OCI-LY7 (cell line): ENCODE measurements around the gene CDC42. TPM values are rescaled to one million over a fixed set of nuclear protein-coding genes. Genes with fewer than 3 reads are reported as not detected.

Source experiments
- BruUV-seq: library from RNA; stranded (reverse); fragments of 400-500 nt; replicated peaks from 2 replicates; lab custom pipeline; 2021; lab: Mats Ljungman, UMichigan
- CTCF ChIA-PET: fragments of 300-600 bp; sonication (Branson Sonifier 250); formaldehyde crosslinking; loops from one replicate; lab custom pipeline; 2022; ENCODE audit warnings: antibody characterized with exemption; ENCODE audit not compliant: unreplicated experiment; lab: Charles Lee
- POLR2A ChIA-PET: fragments of 300-600 bp; sonication (Branson Sonifier 250); formaldehyde crosslinking; loops from one replicate; lab custom pipeline; 2022; ENCODE audit warnings: antibody characterized with exemption; lab: Charles Lee
- DNase-seq: peaks from one replicate; pipeline ENCODE4 v3.0.0-alpha.2; 2015; ENCODE audit warnings: low spot score
- H2AFZ ChIP-seq: fragments of 200-600 bp; sonication (generic), shearing (Covaris generic); 2 replicates; pipeline ENCODE4 v1.6.1; 2014; ENCODE audit warnings: mild to moderate bottlenecking, antibody characterized with exemption, low read length, moderate library complexity
- H3K27ac ChIP-seq: fragments of 200-600 bp; sonication (generic); 2 replicates; pipeline ENCODE4 v1.5.1; 2014; ENCODE audit warnings: mixed run types, low read depth, mild to moderate bottlenecking, moderate library complexity, low read length, inconsistent platforms; ENCODE audit not compliant: poor library complexity, severe bottlenecking
- H3K36me3 ChIP-seq: fragments of 200-600 bp; sonication (generic); 2 replicates; pipeline ENCODE4 v1.6.1; 2014; ENCODE audit warnings: mild to moderate bottlenecking, antibody characterized with exemption, low read length, moderate library complexity, mixed read lengths; ENCODE audit not compliant: insufficient read depth
- H3K4me1 ChIP-seq: fragments of 200-600 bp; sonication (generic); 2 replicates; pipeline ENCODE4 v1.5.1; 2014; ENCODE audit warnings: mild to moderate bottlenecking, low read length; ENCODE audit not compliant: insufficient read depth, poor library complexity, severe bottlenecking
- H3K4me2 ChIP-seq: fragments of 200-600 bp; sonication (generic); 2 replicates; pipeline ENCODE4 v1.6.1; 2014; ENCODE audit warnings: mild to moderate bottlenecking, low read length
- H3K4me3 ChIP-seq: fragments of 200-600 bp; sonication (generic); 2 replicates; pipeline ENCODE4 v1.5.1; 2014; ENCODE audit warnings: mild to moderate bottlenecking, low read depth, low read length; ENCODE audit not compliant: poor library complexity, severe bottlenecking
- H3K79me2 ChIP-seq: fragments of 200-600 bp; sonication (generic); 2 replicates; pipeline ENCODE4 v1.6.1; 2016; ENCODE audit warnings: low read depth, mild to moderate bottlenecking, low read length, moderate library complexity, mixed read lengths; ENCODE audit not compliant: insufficient read depth
- H3K9me2 ChIP-seq: fragments of 200-600 bp; sonication (generic); 2 replicates; pipeline ENCODE4 v1.6.1; 2016; ENCODE audit warnings: mild to moderate bottlenecking, low read length, mixed read lengths; ENCODE audit not compliant: insufficient read depth
- H3K9me3 ChIP-seq: fragments of 200-600 bp; sonication (generic); 2 replicates; pipeline ENCODE4 v1.6.1; 2014; ENCODE audit warnings: mild to moderate bottlenecking, mixed run types, low read length, mixed read lengths
- H4K20me1 ChIP-seq: fragments of 200-600 bp; sonication (generic); 2 replicates; pipeline ENCODE4 v1.6.1; 2014; ENCODE audit warnings: mild to moderate bottlenecking, antibody characterized with exemption, low read length, moderate library complexity, mixed read lengths; ENCODE audit not compliant: insufficient read depth
- CTCF ChIP-seq: fragments of 200-600 bp; sonication (generic); conservative IDR thresholded peaks from 2 replicates; pipeline ENCODE4 v1.5.1; 2014; ENCODE audit warnings: mild to moderate bottlenecking, antibody characterized with exemption, low read length, moderate library complexity, mixed read lengths
- EZH2phosphoT487 ChIP-seq: fragments of 200-600 bp; sonication (generic); IDR thresholded peaks from 2 replicates; pipeline ENCODE4 v1.6.1; 2018; ENCODE audit warnings: low read depth, borderline replicate concordance, mild to moderate bottlenecking, mixed run types, antibody characterized with exemption, low read length, moderate library complexity, mixed read lengths
- intact Hi-C: fragments of 100-400 bp; cut with micrococcal nuclease; formaldehyde crosslinking; loops from one replicate; pipeline ENCODE4 v1.10.0; 2022; ENCODE audit not compliant: unreplicated experiment
- total RNA-seq, 2 experiments: library from RNA; depleted of rRNA in 1 of 2; stranded (reverse); fragments of >200 nt in 1 of 2; shearing (Covaris generic) in 1 of 2; gene quantifications; 2 replicates each; pipeline ENCODE4 v1.2.3, GENCODE V29; 2014 to 2022

Gene CDC42
- total RNA-seq, 2 experiments from 2014 or later = 109 to 157 TPM

- POLR2A ChIA-PET = interaction anchor here (0.8 kb wide), 1 partner anchor 16 kb away, joined by 3 read pairs; no protein-coding TSS in a partner anchor
- peaks cover 5% of the 10 kb centered on the region; the same call in 1 of the 2 replicates for H3K36me3 ChIP-seq
- H3K4me1 ChIP-seq = peaks cover 14% of the 10 kb centered on the region
- H4K20me1 ChIP-seq = no peaks in the 10 kb centered on the region
- no peak for DNase-seq
- H3K79me2 ChIP-seq = peaks cover 20% of the 10 kb centered on the region; the same call in 1 of the 2 replicates
- H3K9me2 ChIP-seq = no peaks in the 10 kb centered on the region
- peak overlapping the region; percentile 77 for H3K4me2 ChIP-seq
- CTCF ChIA-PET = no interaction called here
- H2AFZ ChIP-seq = no peak overlapping the region
- TF ChIP-seq EZH2phosphoT487 (no peak), CTCF (no peak)
- intact Hi-C loops = no loop called here
- no TSS peak for BruUV-seq
- H3K9me3 ChIP-seq = no peaks in the 10 kb centered on the region
- peak overlapping the region; percentile 96 for H3K4me3 ChIP-seq
- H3K27ac ChIP-seq = peak overlapping the region; percentile 83
Measured at GRCh38 chr1:22026924-22027289, 25.6 kb upstream of the CDC42 start.

GRCh38 chr1:22030057-22030456 lies 22.5 kb upstream of the CDC42 start:
- Histone ChIP-seq H3K9me2 (no peaks in the 10 kb centered on the region), H3K4me1 (peaks cover 4% of the 10 kb centered on the region), H3K36me3 (peaks cover 5% of the 10 kb centered on the region; the same call in 1 of the 2 replicates), H4K20me1 (no peaks in the 10 kb centered on the region), H3K27ac (no peak overlapping the region), H3K79me2 (peaks cover 20% of the 10 kb centered on the region; the same call in 1 of the 2 replicates), H3K9me3 (no peaks in the 10 kb centered on the region), H3K4me2 (no peak overlapping the region), H3K4me3 (no peak overlapping the region), H2AFZ (no peak overlapping the region)
- no TSS peak for BruUV-seq
- ChIA-PET CTCF (no interaction called here), POLR2A (interaction anchor here (2.4 kb wide), 1 partner anchor 9 kb away, joined by 12 read pairs; no protein-coding TSS in a partner anchor)
- intact Hi-C loops = no loop called here
- DNase-seq = no peak
- TF ChIP-seq CTCF = no peak
- no peak for TF ChIP-seq EZH2phosphoT487

- Histone ChIP-seq H3K27ac (no peak overlapping the region), H3K9me2 (no peaks in the 10 kb centered on the region), H2AFZ (no peak overlapping the region), H3K79me2 (peaks cover 20% of the 10 kb centered on the region; the same call in 1 of the 2 replicates), H4K20me1 (no peaks in the 10 kb centered on the region), H3K4me2 (no peak overlapping the region), H3K4me1 (peaks cover 4% of the 10 kb centered on the region), H3K4me3 (no peak overlapping the region), H3K36me3 (peaks cover 5% of the 10 kb centered on the region; the same call in 1 of the 2 replicates), H3K9me3 (no peaks in the 10 kb centered on the region)
- no peak for TF ChIP-seq EZH2phosphoT487
- no peak for TF ChIP-seq CTCF
- no peak for DNase-seq
- intact Hi-C loops = no loop called here
- ChIA-PET CTCF (no interaction called here), POLR2A (interaction anchor here (2.4 kb wide), 1 partner anchor 9 kb away, joined by 12 read pairs; no protein-coding TSS in a partner anchor)
- BruUV-seq = no TSS peak
Measured at GRCh38 chr1:22030473-22030872, 22.0 kb upstream of the CDC42 start.
